ENCODE results near the gene MCC.

The MCC gene

GRCh38 chr5:113245427-113246225 lies 242.6 kb downstream of the MCC start:
- no peak for DNase-seq (ENCODE audit: low read depth)

- DNase-seq (ENCODE audit: low read depth): no peak
Measured at GRCh38 chr5:113244966-113245365, 243.3 kb downstream of the MCC start.

- DNase-seq (ENCODE audit: low read depth): no peak
Measured at GRCh38 chr5:113243349-113243664, 244.9 kb downstream of the MCC start.

GRCh38 chr5:113242481-113243348 lies 245.5 kb downstream of the MCC start:
- DNase-seq (ENCODE audit: low read depth): no peak

GRCh38 chr5:113240951-113241726 lies 247.1 kb downstream of the MCC start:
- no peak for DNase-seq (ENCODE audit: low read depth)

GRCh38 chr5:113240032-113240431 lies 248.2 kb downstream of the MCC start:
- no peak for DNase-seq (ENCODE audit: low read depth)

- DNase-seq (ENCODE audit: low read depth): no peak
Measured at GRCh38 chr5:113237893-113238292, 250.4 kb downstream of the MCC start.

- DNase-seq (ENCODE audit: low read depth): no peak
Measured at GRCh38 chr5:113236536-113237288, 251.5 kb downstream of the MCC start.

GRCh38 chr5:113235884-113236283 lies 252.4 kb downstream of the MCC start:
- peak; percentile 14 for DNase-seq (ENCODE audit: low read depth)

- DNase-seq (ENCODE audit: low read depth): no peak
Measured at GRCh38 chr5:113234546-113234945, 253.7 kb downstream of the MCC start.

GRCh38 chr5:113233606-113234005 lies 254.6 kb downstream of the MCC start:
- DNase-seq (ENCODE audit: low read depth): no peak

GRCh38 chr5:113232667-113233066 lies 255.6 kb downstream of the MCC start:
- DNase-seq (ENCODE audit: low read depth): no peak

- DNase-seq (ENCODE audit: low read depth): no peak
Measured at GRCh38 chr5:113232221-113232620, 256.0 kb downstream of the MCC start.

GRCh38 chr5:113231653-113232000 lies 256.6 kb downstream of the MCC start:
- DNase-seq (ENCODE audit: low read depth): no peak

GRCh38 chr5:113230711-113231652 lies 257.3 kb downstream of the MCC start:
- DNase-seq (ENCODE audit: low read depth): peak; percentile 53

- DNase-seq (ENCODE audit: low read depth): no peak
Measured at GRCh38 chr5:113227798-113228197, 260.5 kb downstream of the MCC start.

GRCh38 chr5:113226116-113226736 lies 262.0 kb downstream of the MCC start:
- no peak for DNase-seq (ENCODE audit: low read depth)

GRCh38 chr5:113225259-113225658 lies 263.0 kb downstream of the MCC start:
- DNase-seq (ENCODE audit: low read depth): no peak

GRCh38 chr5:113224605-113225065 lies 263.6 kb downstream of the MCC start:
- DNase-seq (ENCODE audit: low read depth): no peak
